IPS-15b (cell line): Measurements from ENCODE around the gene CDC42EP5.

Source experiments
- H3K27me3 ChIP-seq: one replicate; pipeline ENCODE4 v1.6.1; 2013; ENCODE audit warnings: low read length; ENCODE audit not compliant: control insufficient read depth, insufficient read depth
- H3K36me3 ChIP-seq: one replicate; pipeline ENCODE4 v1.6.1; 2013; ENCODE audit warnings: low read length; ENCODE audit not compliant: control insufficient read depth, insufficient read depth
- H3K4me1 ChIP-seq: one replicate; pipeline ENCODE4 v1.6.1; 2013; ENCODE audit warnings: mild to moderate bottlenecking, low read length; ENCODE audit not compliant: control insufficient read depth, insufficient read depth
- H3K4me3 ChIP-seq: one replicate; pipeline ENCODE4 v1.5.1; 2013; ENCODE audit warnings: low read depth, low read length
- H3K9ac ChIP-seq: one replicate; pipeline ENCODE4 v1.6.1; 2013; ENCODE audit warnings: low read depth, mild to moderate bottlenecking, low read length
- H3K9me3 ChIP-seq: one replicate; pipeline ENCODE4 v1.6.1; 2013; ENCODE audit warnings: mild to moderate bottlenecking, low read length; ENCODE audit not compliant: control insufficient read depth, insufficient read depth

Gene CDC42EP5

DNA sequence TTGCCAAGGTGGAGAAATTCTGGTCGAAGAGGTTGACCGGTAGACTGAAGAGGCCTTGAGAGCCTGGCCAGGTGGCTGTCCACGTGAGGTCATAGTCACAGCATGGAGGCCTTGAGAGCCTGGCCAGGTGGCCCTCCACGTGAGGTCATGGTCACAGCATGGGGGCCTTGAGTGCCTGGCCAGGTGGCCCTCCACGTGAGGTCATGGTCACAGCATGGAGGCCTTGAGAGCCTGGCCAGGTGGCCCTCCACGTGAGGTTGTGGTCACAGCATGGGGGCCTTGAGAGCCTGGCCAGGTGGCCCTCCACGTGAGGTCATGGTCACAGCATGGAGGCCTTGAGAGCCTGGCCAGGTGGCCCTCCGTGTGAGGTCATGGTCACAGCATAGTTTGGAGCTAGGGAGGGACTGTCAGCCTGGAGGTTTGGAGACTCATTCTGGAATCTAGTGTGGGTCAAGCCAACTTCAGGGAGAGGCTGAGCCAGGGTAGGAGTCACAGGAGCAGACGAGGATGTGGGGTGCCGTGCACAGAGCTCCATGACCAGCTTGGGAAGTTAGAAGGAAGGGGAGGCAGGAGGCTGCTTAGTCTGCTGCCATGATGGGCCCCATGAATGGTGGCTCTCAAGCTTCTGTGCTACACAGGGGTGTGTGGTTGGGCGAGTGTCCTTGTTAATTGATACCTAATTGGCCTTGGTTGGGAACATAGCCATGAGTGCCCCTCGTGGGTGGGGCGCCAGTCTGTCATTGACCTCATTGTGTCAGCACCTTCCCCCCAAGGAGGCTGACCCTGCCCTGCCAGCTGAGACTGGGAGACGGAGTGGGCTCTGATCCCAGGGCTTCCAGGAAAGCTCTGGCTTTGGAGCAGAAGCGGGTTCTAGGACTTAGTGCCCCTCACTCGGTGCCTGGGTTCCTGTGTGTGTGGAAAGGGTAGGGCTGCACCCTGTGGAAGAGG, 13.5 kb downstream of the CDC42EP5 start:
- Histone ChIP-seq H3K36me3 (peaks cover 77% of the 10 kb centered on the region), H3K9ac (no peak overlapping the region)

DNA sequence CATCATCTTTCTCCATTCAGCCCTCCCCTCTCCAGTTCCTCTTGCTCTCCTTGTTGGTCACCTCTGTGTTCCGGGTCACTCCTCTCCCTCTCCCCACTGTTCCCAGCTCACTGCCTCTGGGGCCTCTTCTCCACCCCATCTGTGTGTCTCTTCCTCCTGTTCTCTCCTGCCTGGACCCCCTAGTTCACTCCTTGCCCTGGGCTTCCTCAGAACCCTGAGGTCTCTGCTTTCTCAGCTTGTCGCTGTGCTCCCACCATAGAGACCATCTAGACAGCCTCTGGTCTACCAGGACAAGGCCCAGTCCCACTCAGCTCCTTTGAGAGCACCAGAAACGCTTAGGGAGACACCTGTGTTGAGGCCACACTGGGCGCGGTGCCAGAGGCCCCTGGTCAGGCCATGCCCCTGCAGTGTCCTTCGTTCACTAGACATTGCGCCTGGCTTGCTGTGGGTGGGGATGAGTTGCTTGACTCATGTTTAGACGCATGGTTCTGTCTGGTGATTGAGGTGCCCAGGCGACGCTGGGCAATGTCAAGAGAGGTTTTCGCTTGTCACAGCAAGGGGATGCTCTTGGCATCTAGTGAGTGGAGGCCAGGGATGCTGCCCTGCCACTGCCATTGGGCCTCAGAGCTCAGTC, 14.3 kb downstream of the CDC42EP5 start:
- peaks cover 85% of the 10 kb centered on the region for H3K36me3 ChIP-seq

More for the DNA sequence above, 13.5 kb downstream of the CDC42EP5 start:
- no peak overlapping the region for H3K4me3 ChIP-seq
- no peaks in the 10 kb centered on the region for H3K27me3 ChIP-seq
- no peaks in the 10 kb centered on the region for H3K9me3 ChIP-seq
- H3K4me1 ChIP-seq, result no peaks in the 10 kb centered on the region

DNA sequence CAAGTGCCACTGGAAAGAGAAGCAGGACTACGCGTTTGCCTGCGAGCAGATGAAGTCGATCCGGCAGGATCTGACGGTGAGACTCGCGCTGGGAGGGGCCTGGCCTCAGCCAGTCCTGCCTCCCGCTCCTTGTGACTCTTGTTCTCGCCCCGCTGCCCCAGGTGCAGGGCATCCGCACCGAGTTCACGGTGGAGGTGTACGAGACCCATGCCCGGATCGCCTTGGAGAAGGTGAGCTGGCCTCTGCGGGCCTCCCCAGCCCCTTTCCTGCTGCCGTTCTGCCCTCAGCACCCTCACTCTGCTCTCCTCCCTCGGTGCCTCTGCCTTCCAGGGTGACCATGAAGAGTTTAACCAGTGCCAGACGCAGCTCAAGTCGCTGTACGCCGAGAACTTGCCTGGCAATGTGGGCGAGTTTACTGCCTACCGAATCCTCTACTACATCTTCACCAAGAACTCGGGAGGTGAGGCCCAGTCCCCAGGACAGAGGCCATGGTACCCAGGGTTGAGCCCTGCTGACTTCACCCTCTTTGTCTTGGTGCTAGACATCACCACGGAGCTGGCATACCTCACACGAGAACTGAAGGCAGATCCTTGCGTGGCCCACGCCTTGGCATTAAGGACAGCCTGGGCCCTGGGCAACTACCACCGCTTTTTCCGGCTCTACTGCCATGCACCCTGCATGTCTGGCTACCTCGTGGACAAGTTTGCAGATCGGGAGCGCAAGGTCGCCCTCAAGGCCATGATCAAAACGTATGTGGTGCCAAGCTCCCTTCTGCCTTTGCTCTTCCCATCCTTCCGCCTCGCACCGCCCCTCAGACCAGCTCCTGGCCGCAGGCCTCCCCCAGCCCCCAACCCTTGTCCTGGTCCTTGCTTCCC, 15.1 kb downstream of the CDC42EP5 start:
- H3K27me3 ChIP-seq, result no peaks in the 10 kb centered on the region
- peaks cover 93% of the 10 kb centered on the region for H3K36me3 ChIP-seq
- H3K9ac ChIP-seq, result no peak overlapping the region
- no peak overlapping the region for H3K4me3 ChIP-seq
- H3K9me3 ChIP-seq, result no peaks in the 10 kb centered on the region
- no peaks in the 10 kb centered on the region for H3K4me1 ChIP-seq

More for the DNA sequence above, 14.3 kb downstream of the CDC42EP5 start:
- Histone ChIP-seq H3K9ac (no peak overlapping the region), H3K4me3 (no peak overlapping the region), H3K4me1 (no peaks in the 10 kb centered on the region), H3K27me3 (no peaks in the 10 kb centered on the region), H3K9me3 (no peaks in the 10 kb centered on the region)

DNA sequence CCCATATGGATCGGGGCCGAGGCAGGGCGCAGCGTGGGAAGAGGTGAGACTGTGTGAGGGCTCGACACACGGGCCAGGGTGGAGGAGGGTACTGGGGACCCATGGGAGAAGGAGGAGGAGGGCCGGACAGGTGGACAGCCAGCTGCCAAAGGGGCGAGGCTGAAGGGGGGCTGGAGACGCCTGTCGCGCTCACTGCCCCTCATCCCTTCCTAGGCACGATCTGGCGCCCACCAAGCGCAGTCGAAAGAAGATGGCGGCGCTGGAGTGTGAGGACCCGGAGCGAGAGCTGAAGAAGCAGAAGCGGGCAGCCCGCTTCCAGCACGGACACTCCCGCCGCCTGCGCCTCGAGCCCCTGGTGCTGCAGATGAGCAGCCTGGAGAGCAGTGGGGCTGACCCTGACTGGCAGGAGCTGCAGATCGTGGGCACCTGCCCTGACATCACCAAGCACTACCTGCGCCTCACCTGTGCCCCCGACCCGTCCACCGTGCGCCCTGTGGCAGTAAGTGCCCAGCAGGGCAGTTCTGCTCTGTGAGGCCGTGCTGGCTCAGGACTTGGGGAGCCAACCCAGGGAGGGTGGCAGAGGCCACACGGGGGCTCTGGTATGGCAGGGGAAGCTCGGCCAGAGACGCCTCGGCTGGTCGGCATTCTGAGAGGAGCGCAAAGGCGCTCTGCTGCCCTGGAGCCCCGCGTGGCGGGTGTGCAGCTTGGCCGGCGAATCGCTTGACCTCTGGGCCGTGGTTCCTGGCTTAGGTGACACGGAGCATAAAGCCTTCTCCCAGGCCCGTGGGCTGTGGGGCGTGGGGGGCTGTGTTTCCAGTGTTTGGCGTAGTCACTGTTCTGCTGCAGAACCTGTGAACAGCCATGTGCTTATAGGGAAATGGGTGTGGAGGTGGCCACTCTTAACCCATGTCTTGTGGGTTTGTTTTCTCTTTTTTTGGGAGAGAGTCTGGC, 16.4 kb downstream of the CDC42EP5 start:
- Histone ChIP-seq H3K4me1 (no peaks in the 10 kb centered on the region), H3K4me3 (no peak overlapping the region), H3K9me3 (no peaks in the 10 kb centered on the region), H3K27me3 (no peaks in the 10 kb centered on the region), H3K9ac (no peak overlapping the region), H3K36me3 (peaks cover 97% of the 10 kb centered on the region)

DNA sequence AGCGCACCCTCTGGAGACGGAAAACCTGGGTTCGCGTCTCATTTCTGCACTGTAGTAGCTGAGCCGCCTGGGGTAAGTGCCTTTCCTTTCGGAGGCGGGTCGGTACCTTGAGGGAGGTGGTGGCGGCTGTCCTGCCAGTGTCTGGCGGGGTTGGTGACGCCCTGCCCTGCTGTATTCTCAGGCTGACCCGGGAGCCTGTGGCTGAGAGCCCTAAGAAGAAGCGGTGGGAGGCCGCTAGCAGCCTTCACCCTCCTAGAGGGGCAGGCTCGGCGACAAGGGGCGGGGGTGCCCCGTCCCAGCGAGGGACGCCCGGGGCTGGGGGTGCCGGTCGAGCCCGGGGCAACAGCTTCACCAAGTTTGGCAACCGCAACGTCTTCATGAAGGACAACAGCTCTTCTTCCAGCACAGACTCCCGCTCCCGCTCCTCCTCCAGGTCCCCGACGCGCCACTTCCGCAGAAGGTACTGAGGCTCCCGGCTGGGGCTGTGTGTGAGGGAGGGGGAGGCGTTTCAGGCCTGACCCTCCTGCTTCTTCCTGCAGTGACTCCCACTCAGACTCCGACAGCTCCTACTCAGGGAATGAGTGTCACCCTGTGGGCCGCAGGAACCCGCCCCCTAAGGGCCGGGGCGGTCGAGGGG, 17.2 kb downstream of the CDC42EP5 start:
- Histone ChIP-seq H3K9me3 (no peaks in the 10 kb centered on the region), H3K4me1 (no peaks in the 10 kb centered on the region), H3K4me3 (no peak overlapping the region), H3K36me3 (peaks cover 91% of the 10 kb centered on the region), H3K27me3 (no peaks in the 10 kb centered on the region), H3K9ac (no peak overlapping the region)

DNA sequence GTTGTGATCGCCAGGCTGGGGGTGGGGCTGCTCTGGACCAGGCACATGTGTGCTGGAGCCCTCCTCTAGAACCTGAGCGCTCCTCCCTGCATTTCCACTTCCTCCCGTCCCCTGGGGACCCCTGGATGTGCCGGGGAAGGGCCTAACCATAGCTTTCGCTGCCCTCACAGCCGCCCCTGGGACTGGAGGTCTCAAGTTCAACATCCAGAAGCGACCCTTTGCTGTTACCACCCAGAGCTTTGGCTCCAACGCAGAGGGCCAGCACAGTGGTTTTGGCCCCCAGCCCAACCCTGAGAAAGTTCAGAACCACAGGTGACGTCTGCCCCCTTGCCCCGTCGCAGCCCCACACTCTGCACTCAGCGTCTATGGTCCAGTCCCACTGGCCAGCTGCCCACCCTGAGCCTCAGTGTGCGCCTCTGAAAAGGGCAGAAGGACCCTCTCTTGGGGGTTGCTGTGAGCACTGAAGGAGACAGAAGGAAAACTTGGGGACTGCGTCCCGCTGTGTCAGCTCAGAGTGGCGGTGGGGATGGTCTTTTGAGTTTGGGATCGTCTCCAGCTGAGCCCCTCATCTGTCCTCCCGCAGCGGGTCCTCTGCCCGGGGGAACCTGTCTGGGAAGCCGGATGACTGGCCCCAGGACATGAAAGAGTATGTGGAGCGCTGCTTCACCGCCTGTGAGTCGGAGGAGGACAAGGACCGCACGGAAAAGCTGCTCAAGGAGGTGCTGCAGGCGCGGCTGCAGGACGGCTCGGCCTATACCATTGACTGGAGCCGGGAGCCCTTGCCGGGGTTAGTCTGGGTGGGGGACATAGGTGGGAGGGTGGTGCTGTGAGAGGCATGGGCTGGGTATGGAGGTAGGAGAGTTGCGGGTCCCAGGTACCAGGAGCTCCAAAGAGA, 18.1 kb downstream of the CDC42EP5 start:
- H3K27me3 ChIP-seq, result no peaks in the 10 kb centered on the region
- peaks cover 83% of the 10 kb centered on the region for H3K36me3 ChIP-seq
- no peaks in the 10 kb centered on the region for H3K9me3 ChIP-seq
- no peak overlapping the region for H3K9ac ChIP-seq
- no peaks in the 10 kb centered on the region for H3K4me1 ChIP-seq
- H3K4me3 ChIP-seq, result no peak overlapping the region

DNA sequence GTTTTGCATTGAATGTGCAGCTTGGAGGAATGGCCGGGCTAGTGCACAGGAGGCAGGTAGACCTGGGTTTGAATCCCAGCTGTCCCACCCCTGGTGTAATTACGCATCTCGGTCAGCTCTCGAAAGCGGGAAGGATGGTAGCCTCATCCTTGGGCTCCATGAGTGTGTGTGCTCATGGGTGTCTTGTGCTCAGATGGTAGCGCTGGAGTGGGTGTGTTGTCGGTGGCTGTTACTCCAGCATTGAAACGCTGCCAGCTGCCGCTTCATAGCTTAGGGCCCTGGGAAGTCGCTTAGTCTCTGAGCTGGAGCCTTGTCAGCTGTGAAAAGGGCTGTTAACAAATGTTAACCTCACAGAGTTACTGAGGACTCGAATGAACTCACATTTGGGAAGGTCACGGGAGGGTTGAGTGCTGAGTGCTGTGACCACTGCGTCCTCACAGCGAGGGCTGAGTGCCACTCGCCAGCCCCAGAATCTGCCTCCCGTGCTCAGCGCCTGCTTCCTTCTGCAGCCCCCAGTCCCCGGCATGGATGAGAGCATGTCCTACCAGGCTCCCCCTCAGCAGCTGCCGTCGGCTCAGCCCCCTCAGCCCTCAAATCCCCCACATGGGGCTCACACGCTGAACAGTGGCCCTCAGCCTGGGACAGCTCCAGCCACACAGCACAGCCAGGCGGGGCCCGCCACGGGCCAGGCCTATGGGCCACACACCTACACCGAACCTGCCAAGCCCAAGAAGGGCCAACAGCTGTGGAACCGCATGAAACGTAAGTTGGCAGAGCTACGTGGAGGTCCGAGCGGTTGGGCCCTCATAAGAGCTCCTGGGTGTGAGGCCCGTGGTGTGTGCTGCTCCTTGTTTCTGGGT, 18.9 kb downstream of the CDC42EP5 start:
- H3K9me3 ChIP-seq, result no peaks in the 10 kb centered on the region
- H3K36me3 ChIP-seq, result peaks cover 75% of the 10 kb centered on the region
- no peaks in the 10 kb centered on the region for H3K4me1 ChIP-seq
- H3K9ac ChIP-seq, result no peak overlapping the region
- no peak overlapping the region for H3K4me3 ChIP-seq
- no peaks in the 10 kb centered on the region for H3K27me3 ChIP-seq

DNA sequence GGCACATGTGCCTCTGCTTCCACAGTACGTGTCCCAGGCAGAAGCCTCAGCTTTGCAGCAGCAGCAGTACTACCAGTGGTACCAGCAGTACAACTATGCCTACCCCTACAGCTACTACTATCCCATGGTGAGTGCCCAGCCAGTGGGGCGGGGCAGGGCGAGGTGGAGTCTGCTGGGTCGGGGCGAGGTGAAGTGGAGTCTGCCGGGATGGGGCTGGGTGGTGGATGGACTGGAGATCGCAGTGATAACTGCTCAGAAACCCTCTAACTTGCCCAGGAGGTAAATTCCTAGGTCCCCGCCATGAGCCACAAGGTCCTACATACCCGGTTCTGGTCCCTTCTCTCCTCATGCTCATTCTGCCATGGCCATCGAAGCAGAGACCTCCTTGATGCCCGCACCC, 20.5 kb downstream of the CDC42EP5 start:
- no peak overlapping the region for H3K4me3 ChIP-seq
- no peak overlapping the region for H3K9ac ChIP-seq
- H3K9me3 ChIP-seq, result no peaks in the 10 kb centered on the region
- peaks cover 60% of the 10 kb centered on the region for H3K36me3 ChIP-seq
- no peaks in the 10 kb centered on the region for H3K27me3 ChIP-seq
- H3K4me1 ChIP-seq, result no peaks in the 10 kb centered on the region

DNA sequence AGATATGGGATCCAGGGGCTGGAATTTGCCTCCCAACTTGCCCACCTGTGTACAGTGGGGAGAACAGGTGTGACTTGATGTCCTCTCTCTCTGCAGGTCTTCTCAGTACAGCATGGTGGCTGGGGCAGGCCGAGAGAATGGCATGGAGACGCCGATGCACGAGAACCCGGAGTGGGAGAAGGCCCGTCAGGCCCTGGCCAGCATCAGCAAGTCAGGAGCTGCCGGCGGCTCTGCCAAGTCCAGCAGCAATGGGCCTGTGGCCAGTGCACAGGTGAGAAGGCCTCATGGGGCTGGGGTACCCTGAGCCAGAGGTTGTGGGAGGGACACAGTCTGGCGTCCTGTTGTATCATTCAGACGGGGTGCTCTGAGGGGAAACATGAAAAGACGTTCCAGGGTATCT, 21.1 kb downstream of the CDC42EP5 start:
- no peaks in the 10 kb centered on the region for H3K9me3 ChIP-seq
- no peak overlapping the region for H3K9ac ChIP-seq
- H3K4me3 ChIP-seq, result no peak overlapping the region
- no peaks in the 10 kb centered on the region for H3K4me1 ChIP-seq
- H3K36me3 ChIP-seq, result peaks cover 54% of the 10 kb centered on the region
- no peaks in the 10 kb centered on the region for H3K27me3 ChIP-seq
